Measurements from ENCODE around the gene SH3RF3.
"Not testable (repeated sequence)": the region's sequence is repeated elsewhere in the genome, so short reads cannot be mapped to it uniquely, and the experiment has no call there.

SH3RF3 gene

DNA sequence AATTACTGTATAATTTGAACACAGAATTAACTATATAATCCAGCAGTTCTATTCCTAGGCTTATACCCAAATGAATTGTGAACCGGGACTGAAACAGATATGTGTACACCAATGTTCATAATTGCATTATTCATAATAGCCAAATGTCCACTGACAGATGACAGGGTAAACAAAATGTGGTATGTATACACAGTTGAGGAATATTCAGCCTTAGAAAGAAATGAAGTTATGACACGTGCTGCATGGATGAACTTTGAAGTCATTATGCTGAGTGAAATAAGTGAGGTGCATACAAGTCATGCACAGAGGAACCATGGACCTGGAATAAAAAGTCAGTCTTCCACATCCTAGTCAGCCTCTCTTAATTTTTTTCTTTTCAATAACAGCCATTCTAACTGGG lies 91.9 kb downstream of the SH3RF3 start:
- DNase-seq (ENCODE audit: low read depth) = no peak

DNA sequence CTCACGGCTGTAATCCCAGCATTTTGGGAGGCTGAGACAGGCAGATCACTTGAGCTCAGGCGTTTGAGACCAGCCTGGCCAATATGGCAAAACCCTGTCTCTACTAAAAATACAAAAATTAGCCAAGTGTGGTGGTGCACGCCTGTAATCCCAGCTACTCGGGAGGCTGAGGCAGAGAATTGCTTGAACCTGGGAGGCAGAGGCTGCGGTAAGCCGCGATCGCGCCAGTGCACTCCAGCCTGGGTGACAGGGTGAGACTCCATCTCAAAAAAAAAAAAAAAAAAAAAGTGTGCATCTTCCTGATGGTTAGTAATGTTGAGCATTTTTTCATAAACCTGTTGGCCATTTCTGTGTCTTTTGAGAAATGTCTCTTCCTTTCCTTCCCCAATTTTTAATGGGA lies 92.3 kb downstream of the SH3RF3 start:
- not testable (repeated sequence) for DNase-seq (ENCODE audit: low read depth)

GRCh38 chr2:109222422-109222821 lies 93.4 kb downstream of the SH3RF3 start:
- DNase-seq (ENCODE audit: low read depth) = no peak

DNA sequence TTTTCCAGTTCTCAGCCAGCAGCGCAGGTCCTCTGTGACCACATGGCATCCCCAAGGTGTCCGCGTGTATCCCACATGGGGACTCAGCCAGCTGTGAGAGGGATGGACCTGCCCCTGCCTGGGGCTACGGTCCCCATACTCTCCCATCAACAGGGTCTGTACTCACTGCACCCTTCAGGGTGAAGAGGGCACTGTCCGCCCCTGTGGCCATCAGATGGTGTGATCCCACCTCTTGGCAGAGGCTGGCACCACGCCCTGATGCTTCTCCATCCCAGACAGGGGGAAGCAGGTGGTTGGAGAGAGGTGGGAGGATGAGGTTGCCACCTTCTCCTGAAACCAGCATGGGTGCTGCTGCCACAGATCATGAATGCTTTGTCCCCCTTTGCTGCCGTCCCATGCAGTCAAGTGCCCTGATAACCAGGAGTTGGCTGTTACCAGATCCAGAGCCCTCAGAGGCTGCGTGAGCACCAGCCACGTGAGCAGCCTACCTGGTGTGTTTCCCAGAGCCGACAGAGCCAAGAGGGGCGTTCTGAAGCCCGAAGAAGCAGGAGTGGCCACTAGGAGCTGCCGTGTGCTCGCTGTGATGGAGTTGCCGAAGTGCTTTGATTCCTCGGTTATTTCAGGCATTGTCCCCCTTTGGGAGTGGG lies 93.9 kb downstream of the SH3RF3 start:
- no peak for DNase-seq (ENCODE audit: low read depth)

DNA sequence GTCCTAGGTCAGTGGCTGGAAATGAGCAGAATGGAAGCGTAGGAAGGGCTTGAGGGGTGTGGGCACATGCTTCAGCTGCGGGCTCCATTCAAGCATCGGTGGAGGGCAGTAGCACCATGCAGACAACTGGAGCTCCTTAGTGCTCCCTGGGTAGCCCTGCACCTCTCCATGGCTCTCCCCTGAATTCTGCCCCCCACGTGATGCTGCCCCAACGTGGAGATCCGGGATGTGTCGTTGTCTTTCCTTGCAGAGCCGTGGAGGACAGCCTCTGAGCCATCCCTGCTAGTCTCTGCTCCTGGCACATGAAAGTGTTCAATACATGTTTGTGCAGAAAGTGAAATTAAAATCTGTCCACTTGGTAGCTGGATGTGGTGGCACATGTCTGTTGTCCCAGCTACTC lies 94.5 kb downstream of the SH3RF3 start:
- no peak for DNase-seq (ENCODE audit: low read depth)

- not testable (repeated sequence) for DNase-seq (ENCODE audit: low read depth)
These were observed 95.3 kb downstream of the SH3RF3 start for GRCh38 chr2:109224341-109224740.

GRCh38 chr2:109225170-109225782 lies 96.3 kb downstream of the SH3RF3 start:
- no peak for DNase-seq (ENCODE audit: low read depth)

GRCh38 chr2:109226128-109226527 lies 97.1 kb downstream of the SH3RF3 start:
- DNase-seq (ENCODE audit: low read depth) = no peak

DNA sequence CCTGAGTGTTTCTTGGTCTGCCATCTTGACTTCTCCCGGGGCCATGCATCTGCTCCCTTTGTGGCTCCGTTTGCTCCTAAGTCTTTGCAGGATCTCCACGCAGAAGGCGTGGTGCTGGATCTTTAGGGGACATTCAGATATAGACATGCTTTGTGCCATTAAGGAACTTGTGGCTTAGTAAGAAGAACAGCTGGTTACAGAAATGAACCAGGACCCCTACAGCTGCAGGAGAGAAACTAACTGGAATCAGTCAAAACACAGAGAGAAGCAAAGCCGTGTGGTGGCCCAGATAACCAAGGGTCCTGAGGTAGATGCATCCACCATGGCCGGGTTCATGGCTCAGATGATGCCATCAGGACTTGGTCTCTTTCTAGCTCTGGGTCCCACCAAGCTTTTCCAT lies 97.6 kb downstream of the SH3RF3 start:
- DNase-seq (ENCODE audit: low read depth) = no peak

- no peak for DNase-seq (ENCODE audit: low read depth)
These were observed 100.2 kb downstream of the SH3RF3 start for GRCh38 chr2:109229094-109229675.

- no peak for DNase-seq (ENCODE audit: low read depth)
These were observed 102.0 kb downstream of the SH3RF3 start for GRCh38 chr2:109230941-109231420.

GRCh38 chr2:109231428-109231827 lies 102.4 kb downstream of the SH3RF3 start:
- no peak for DNase-seq (ENCODE audit: low read depth)

DNA sequence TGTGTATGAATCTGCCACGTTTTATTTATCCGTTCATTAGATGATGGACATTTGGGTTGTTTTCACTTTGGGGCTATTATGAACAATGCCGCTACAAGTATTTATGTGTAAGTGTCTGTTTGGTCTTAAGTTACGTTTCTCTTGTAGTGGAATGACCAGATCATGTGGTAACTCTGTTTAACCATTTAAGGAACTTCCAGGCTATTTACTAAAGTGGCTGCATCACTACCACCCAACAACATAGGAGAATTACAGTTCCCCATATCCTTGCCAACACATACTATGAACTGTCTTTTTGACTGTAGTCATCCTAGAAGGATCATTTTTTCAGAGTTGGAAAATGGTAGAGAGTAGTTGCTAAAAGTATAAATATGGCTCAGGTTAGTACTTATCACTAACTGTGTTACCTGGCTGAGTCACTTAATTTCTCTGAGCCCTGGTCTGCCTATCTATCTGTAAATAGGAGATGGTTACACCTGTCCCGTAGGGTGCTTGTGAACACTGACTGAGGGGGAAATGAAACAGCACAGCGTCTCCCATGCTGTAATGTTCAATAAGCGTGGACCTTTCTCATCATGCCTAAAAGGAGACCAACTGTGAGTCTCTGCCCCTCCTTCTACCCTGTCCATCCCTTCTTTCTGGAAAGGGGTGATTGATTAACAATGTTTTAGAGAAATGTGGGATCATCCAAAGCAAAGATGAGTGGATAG lies 103.1 kb downstream of the SH3RF3 start:
- no peak for DNase-seq (ENCODE audit: low read depth)

- DNase-seq (ENCODE audit: low read depth) = no peak
These were observed 103.9 kb downstream of the SH3RF3 start for GRCh38 chr2:109232909-109233308.

DNA sequence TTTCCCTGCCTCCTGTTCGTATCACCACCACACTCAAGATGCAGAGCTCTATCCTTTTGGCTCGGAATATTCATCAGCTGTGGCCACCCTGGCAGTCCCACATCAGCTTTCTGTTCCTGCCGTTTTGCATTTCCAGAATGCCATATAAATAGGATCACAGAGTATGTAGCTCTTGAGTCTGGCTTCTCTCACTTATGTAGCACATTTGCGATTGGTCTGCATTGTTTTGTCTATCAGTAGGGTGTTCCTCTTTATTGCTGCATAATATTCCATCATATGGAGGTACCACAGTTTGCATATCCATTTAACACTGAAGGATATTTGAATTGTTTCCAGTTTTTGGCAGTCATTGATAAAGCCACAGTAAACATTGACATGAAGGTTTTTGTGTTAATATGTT lies 104.6 kb downstream of the SH3RF3 start:
- DNase-seq (ENCODE audit: low read depth) = no peak

- no peak for DNase-seq (ENCODE audit: low read depth)
These were observed 105.3 kb downstream of the SH3RF3 start for GRCh38 chr2:109234355-109234754.

DNA sequence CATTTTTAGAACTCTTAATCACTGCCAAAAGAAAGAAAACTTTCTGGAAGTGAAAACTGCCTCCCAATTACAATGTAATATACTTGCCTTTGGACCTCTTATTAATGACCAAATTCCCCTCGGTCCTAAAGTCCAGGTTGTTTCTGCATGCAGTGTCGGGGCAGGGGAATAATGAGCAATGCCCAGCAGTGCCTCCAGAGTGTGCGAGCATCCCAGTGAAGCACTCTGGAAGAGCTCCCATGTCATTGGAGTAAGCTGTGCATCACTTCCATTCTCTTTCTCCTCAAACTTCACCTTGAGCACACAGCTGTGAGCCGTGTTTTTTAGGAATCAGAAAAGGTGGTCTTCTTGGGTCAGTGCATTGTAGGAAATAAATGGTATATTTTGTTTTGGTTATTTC lies 107.1 kb downstream of the SH3RF3 start:
- no peak for DNase-seq (ENCODE audit: low read depth)

DNA sequence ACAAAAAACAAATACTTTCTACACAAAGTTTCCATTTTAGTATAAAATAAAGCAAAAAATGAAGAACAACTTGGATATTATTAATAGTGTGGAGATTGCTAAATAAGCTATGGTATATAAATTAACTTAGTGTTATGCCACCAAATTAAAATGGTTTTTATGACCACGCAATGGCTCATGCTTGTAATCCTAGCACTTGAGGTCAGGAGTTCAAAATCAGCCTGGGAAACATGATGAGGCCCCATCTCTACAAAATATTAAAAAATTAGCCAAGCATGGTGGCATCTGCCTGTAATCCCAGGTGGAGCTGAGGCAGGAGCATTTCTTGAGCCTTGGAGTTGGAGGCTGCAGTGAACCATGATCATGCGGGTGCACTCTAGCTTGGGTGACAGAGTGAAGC lies 108.8 kb downstream of the SH3RF3 start:
- DNase-seq (ENCODE audit: low read depth) = no peak

DNA sequence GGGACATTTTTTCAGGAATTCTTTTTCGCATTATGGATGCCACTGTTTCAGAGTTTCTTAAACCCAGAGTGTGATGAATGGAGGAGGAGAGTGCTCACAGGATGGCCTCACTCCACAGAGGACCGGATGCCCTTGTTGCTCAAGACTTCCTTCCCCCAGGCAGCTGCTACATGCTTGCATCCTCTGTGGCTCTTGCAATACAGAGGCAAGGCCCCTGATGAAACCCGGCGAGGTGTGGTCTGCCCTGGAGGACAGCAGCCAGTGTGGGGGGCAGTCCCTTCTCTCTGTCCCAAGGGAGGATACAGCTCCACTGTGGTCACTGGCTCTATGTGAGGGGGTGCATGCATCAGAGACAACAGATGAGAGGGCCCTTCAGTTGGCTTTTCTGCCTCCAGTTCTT lies 109.6 kb downstream of the SH3RF3 start:
- DNase-seq (ENCODE audit: low read depth) = no peak

DNA sequence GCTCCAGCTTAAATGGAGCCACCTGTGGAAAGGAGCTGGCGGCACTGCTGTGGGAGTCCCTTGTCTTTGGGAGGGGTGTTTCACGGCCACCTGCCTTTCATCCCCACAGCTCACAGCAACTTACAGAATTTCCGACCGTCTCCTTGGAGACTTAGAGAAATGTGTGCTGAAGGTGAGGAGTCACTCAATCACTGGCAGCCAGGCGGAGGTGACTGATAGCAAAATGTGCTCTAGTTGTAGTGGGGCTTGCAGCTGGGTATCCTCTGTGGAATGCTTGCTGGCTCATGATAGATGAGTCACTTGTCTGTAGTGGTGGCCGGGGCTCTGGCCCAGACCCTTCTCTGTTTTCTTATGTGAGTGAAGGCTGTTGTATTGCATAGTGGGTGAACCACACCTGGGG lies 110.7 kb downstream of the SH3RF3 start:
- DNase-seq (ENCODE audit: low read depth) = no peak

GRCh38 chr2:109242210-109242653 lies 113.2 kb downstream of the SH3RF3 start:
- DNase-seq (ENCODE audit: low read depth) = no peak

DNA sequence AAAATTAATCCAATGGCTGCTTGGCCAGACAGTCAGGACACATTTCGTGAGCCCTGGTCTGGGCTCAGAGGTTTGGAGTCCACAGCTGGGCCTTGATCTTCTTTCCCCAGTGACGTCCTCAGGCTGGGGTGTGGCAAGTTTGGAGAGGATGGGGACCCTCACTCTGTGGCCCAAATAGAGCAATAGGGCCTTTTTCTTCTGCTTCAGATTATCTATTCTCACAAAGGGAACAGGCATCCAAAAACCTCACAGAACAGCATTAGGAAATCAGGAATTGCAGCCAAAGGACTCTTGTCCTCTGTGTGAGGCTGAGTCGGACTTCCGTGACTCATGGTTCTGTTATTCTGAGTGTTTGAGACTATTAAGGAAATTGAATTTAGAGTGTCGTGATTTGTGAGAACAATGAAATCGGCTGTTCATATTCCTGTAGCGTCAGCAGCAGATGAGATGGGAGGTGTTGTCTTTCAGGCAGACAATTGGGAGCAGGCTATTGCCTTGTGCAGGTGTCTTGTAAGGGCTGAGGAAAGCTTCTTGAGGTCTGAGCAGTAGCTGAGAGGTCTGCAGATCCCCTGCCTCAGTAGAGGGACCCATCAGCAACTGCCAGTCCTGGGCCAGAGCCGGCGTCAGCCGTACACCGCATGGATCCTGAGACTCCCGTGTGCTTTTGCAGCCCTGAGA lies 113.8 kb downstream of the SH3RF3 start:
- no peak for DNase-seq (ENCODE audit: low read depth)

Data from activated T-cell treated with anti-CD3 and anti-CD28 coated beads for 24 hours (primary cell).